GM21367 (cell line): ENCODE measurements around the gene ZNF280B.
"Not testable (repeated sequence)": the region's sequence is repeated elsewhere in the genome, so short reads cannot be mapped to it uniquely, and the experiment has no call there.

Experiments
- ATAC-seq: cut with Tn5 transposase; IDR thresholded peaks from one replicate; pipeline ENCODE4 v1.9.1; 2021; ENCODE audit not compliant: unreplicated experiment

Gene ZNF280B

DNA sequence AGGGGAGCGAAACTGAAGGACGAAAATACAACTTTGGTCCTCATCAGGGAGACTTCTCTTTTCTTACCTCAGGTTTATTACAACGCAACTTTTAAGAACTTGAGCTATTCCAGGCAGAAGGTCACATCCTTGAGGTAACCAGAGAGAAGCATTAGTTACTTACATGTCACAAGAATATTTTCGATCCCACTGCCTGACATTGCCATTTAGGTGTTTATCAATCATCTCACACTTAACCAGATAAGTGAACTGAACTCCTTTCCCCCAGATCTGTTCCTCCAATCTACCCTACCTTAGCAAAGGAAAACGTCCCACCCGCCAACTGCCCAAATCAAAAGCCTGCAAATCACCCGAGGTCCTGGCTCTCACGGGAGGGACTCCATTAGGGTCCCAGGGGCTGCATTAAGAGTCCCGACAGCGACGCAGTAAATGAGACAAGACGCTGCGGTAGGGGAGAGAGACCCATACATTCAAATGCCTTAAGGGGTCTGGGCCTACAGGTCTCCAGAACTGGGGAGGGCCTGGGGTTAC is 734 bp downstream of the ZNF280B start:
- ATAC-seq, result no peak

DNA sequence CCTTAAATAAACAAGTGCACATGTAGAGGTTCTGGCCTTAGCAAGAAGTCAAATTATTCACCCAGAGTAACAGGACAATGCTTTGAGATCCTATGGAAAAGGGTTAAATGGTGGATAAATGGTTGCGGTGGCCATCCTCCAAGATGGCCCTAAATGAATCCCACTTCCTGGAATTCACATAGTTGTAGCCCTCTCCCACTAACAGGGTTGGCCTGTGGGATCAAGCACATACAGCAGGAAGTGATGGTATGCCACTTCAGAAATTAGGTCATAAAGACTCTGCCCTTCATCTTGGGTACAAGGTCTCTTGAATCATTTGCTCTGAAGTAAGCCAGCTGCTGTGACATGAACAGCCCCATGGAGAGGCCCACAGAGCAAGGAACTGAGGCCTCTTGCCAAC is 1.8 kb downstream of the ZNF280B start:
- ATAC-seq, result no peak

DNA sequence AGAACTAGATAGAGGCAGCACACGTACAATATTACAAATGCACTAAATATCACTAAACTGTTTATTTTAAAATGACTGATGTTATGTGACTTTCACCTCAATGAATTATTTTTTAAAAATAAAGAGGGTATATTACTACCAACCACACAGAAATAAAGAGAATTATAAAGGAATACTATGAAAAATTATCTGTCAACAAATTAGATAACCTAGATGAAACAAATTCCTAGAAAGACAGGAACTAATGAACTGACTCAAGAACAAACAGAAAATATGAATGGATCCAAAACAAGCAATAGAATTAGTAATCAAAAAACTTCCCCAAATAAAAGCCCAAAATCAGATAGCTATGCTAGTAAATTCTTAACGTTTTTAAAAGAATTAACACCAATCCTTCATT is 10.3 kb downstream of the ZNF280B start:
- ATAC-seq, result no peak

DNA sequence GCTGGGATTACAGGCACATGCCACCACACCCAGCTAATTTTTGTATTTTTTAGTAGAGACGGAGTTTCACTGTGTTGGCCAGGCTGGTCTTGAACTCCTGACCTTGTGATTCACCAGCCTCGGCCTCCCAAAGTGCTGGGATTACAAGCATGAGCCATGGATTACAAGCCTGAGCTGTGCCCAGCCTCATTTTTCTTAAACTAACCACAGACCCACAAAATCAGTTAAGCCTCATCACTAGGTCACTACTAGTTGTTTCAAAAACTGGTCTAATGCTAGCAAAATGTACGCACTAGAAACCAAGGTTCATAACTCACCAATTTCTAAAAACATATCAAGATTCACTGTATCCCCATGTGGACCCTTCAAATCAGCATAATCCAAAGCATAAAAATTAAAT is 17.0 kb downstream of the ZNF280B start:
- not testable (repeated sequence) for ATAC-seq

DNA sequence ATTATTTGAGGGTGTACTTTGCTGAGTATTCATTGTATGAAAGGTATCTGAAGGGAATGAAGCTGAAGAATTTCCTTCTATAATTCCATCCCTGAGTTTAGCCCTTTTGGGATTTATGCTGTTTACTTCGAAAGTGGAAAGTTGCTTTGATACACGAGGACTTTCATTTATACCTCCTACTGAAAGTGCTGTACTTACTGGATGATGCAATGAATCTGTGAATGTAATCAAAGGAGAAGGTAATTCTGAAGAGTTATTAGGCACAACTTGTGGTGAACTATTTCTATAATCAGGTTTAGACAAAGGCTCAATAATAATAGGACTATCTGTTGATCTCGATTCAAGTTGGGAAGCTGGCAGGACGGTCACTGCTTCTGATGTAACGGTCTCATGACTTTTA is 19.8 kb downstream of the ZNF280B start:
- no peak for ATAC-seq

DNA sequence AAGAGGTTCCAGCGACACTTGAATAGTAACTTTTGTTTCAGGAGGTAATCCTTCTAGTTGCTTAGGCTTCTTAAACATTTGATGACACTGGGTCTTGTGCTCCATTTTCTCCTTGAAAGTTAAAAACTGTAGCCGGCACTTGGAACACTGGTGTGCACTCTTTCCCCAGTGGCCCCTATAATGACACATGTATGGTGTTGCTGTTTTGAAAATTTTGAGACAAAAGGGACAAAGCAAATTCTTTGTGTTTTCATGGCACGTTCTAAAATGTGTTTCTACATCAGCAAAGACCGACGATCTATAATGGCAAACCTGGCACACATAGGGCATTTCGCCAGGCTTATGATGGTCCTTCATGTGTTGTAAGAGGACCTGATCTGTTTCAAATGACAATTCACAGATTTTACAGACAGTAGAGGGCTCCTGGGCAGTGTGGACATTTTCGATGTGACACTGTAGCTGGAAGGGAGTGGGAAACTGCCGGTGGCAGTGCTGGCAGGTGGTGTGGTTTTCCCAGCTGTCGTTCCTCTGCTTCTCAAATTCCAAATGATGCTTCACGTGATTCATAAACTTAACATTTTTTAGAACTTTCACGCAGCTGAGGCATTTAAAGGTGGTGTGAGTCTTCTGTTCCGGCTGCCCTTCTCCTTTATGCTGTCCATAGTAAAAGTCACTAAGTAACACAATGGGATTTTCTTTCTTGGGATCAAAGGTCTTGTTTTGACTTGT is 20.5 kb downstream of the ZNF280B start:
- ATAC-seq, result no peak

DNA sequence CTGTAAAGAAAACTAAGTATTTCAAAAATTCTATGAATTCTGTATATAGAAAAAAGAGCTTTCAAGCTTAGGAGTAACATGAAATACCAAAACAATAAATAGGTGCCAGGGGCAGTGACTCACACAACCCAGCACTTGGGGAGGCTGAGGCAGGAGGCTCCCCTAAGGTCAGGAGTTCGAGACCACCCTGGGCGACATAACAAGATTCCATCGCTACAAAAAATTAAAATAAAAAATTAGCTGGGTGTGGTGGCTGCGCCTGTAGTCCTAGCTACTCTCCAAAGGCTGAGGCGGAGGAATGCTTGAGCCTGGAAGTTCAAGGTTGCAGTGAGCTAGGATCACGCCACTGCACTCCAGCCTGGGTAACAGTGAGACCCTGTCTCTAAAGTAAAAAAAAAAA is 21.5 kb downstream of the ZNF280B start:
- ATAC-seq, result no peak

DNA sequence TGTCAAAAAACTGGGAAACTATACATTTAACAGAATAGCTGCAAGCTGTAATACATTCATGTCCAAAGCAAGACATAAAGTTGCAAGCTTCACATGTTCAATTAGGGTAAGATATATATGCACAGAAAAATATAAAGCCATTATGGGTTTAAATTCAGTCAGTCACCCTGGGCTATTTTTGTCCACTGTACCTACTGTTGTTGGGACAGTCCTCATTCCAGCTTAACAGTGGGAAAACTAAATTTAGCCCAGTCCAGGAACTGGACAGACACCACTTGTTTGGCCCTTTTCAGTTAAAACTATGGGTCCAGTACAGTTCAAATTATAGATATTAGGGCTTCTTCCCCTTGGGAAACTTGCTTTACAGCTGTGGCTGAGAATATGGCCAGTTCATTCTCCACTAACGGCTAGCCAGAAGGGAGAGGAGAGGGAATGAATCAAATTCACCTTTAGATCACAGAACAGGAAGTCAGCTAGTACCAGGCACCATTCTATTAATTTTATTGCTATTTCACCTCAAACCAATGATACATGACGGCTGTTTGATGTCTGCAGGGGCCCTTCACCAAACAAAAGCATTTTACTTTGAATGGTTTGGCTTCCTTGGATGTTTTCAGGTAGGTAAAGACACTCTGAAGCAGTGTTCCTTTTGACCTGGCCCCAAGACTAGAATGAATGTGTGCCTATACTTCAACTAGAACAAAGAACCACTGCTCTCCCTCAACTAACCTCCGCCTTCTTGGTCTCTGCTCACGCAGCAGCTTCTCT is 22.2 kb downstream of the ZNF280B start:
- no peak for ATAC-seq

DNA sequence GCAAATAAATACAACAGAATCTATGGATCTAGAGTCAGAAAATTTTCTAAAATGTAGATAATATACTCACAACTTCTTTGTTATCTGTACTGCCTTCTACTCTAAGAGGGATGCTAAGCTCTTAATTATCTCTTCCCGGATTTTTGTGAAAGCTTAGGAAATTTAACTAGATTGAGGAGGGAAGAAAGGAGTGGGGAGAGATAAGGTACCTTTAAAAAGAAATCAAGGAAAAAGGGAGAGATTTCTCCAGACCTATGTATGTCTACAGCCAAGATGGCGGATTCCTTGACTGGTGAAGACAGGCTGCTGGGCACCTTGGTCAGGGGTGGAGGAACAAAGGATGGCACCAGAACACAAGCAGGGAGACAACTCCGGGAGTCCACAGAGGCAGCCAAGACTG is 23.0 kb downstream of the ZNF280B start:
- ATAC-seq, result no peak

DNA sequence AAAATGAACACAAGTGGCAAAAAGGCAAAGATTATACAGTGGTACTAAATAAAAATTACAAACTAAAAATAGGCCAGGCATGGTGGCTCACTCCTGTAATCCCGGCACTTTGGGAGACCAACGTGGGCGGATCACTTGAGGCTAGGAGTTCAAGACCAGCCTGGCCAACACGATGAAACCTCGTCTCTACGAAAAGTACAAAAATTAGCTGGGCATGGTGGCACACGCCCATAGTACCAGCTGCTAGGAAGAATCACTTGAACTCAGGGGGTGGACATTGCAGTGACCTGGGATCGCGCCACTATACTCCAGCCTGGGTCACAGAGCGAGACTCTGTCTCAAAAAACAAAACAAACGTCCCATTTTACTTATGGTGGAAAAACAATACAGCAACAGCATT is 24.5 kb downstream of the ZNF280B start:
- no peak for ATAC-seq

DNA sequence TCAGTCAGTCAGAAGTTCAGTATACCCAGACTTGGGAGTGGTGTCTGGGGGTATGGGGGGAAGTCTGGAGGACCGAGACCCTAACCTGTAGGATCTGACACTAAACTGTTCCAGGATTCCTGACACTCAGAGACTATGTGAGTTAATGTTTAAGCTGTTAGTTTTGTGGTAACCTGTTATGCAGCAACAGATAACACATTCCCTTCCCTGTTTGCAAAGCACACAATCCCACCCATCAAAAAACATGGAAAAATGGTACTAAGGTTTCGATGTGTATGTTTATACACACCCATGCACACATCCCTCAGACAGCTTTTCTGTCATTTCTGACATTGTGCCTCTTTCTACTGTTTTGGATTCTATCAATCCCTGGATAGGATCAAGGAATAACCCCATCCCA is 27.6 kb downstream of the ZNF280B start:
- no peak for ATAC-seq

DNA sequence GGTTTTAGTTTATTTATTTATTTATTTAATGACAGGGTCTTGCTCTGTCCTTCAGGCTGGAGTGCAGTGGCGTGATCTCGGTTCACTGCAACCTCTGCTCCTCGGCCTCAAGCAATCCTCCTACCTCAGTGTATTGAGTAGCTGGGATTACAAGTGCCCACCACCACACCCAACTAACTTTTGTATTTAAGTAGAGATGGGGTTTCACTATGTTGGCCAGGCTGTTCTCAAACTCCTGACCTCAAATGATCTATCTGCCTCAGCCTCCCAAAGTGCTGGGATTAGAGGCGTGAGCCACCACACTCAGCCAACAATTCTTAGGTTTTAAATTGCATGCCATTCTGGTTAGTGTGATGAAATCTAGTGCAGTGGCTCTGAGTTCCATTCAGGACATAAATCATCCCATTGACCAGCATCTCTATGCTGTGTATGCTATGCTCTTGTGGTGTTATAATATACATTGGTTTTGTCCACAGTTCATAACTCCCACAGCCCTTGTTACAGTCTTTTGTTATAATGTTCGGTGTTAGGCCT is 28.5 kb downstream of the ZNF280B start:
- no peak for ATAC-seq

DNA sequence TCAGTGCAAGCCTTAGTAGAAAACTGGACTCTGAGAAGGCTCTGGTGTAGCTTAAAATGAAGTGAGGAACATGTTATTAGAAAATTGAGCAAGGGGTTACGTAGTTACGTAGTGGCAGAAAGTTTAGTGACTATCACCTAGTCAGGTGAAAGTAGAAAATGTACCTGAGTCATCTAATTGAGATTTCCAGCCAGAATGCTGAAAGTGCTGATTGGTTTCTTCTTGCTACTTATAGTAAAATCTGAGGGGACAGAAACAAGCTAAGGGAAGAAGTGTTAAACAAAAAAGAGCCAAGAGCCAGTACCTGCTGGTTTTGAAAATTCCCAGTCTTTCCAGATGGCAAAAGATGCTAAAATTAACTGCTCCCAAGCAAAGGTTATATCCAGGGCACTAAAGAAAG is 29.4 kb downstream of the ZNF280B start:
- no peak for ATAC-seq

DNA sequence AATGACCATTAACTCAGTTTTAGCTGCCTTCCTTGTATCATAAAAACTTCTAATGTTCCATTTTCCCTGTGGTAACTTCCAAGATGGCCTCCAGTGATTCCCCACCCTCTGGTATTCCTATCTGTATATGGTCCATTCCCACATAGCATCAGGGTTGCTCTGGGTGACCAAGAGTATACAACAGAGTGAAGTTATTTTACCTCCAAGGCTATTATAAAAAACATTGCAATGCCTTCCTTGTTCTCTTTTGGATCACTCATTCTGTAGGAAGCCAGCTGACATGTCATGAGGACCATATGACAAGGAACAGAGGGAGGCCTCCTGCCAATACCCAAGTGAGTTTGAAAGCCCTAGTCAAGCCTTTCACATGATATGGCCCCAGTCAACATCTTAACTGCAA is 30.1 kb downstream of the ZNF280B start:
- no peak for ATAC-seq

DNA sequence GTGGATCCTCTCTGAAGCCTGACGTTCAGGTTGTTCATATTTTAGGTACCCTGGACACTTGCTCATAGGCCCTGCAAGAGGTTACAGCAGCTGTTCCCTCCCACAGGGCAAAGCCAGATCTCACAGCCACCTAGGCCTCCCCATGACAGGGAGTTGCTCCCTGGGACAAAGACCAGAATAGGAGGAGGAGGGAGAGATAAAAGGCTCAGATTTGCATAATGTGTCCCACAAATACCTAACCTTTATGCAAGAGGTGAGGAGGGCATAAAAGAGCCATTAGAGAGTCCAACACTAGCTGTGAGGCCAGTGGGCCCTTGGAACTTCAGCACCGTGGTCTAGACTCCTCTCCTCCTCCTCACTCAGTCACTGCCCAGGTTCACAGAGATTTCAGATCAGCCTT is 33.8 kb downstream of the ZNF280B start:
- ATAC-seq, result no peak

DNA sequence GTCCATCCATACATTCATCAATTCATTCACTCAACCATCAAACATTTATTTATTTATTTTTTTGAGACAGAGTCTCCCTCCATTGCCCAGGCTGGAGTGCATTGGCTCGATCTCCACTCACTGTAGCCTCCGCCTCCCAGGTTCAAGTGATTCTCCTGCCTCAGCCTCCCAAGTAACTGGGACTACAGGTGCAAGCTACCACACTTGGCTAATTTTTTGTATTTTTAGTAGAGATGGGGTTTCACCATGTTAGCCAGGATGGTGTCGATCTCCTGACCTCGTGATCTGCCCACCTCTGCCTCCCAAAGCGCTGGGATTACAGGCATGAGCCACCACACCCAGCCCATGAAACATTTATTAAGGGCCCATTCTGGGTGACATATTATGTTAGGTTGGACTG is 37.4 kb downstream of the ZNF280B start:
- not testable (repeated sequence) for ATAC-seq

DNA sequence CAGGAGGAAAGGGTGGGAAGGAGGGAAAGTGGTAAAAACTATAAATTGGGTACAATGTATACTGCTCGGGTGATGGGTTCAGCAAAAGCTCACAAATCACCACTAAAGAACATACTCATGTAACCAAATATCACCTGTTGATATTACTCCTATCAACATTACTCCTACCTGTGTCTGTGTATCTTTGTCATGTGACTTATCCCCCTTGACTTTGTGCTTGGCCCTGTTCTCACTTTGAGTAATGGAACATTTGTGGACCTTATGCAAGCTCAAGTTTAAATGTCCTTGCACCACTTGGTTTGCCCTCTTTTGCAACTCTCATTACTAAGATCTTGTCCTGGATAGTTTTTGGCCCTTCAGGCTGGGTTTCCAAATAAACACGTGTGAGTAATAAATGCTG is 39.0 kb downstream of the ZNF280B start:
- no peak for ATAC-seq

DNA sequence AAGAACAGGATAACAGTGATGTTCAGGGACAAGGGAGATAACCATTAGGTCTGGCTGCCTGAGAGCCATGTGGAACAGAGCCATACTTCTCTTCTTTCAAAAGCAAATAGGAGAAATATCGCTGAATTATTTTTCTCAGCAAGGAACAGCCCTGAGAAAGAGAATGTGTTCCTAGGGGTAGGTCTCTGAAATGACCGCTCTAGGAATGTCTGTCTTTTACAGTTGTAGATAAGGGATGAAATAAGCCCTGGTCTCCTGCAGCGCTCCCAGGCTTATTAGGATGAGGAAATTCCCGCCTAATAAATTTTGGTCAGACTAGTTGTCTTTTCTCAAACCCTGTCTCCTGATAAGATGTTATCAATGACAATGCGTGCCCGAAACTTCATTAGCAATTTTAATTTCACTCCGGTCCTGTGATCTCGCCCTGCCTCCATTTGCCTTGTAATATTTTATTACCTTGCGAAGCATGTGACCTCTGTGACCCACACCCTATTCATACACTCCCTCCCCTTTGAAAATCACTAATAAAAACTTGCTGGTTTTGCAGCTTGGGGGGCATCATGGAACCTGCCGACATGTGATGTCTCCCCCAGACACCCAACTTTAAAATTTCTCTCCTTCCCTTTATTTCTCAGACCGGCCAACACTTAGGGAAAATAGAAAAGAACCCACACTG is 39.6 kb downstream of the ZNF280B start:
- not testable (repeated sequence) for ATAC-seq

DNA sequence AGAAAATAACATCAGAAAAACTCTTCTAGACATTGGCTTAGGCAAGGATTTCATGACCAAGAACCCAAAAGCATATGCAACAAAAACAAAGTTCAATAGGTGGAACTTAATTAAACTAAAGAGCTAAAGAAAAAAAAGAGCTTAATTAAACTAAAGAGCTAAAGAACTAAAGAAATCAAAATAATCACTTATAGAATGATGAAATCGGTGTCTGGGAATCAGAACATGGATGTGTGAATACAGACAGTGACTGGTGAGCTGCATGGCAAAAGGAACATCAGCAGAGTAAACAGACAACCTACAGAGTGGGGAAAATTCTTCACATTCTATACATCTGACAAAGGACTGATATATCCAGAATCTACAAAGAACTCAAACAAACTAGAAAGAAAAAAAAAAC is 41.4 kb downstream of the ZNF280B start:
- no peak for ATAC-seq

DNA sequence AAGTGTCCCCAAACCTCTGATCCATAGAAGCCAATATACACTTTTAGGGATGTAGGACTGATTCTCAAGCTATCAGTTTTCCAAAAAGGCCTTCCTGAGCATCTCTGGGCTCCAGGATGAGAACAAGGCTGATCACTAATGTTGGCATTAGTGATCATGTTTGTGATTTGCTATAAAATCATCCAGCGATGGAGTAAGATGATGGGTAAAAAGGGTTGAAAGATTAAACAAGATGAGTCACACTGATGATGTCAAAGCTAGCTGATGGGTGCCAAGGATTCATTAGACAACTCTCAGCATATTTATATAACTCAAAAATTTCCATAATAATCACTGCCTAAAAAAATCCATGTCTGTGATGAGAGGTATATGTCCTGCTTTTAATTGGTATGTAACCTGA is 42.8 kb downstream of the ZNF280B start:
- no peak for ATAC-seq

DNA sequence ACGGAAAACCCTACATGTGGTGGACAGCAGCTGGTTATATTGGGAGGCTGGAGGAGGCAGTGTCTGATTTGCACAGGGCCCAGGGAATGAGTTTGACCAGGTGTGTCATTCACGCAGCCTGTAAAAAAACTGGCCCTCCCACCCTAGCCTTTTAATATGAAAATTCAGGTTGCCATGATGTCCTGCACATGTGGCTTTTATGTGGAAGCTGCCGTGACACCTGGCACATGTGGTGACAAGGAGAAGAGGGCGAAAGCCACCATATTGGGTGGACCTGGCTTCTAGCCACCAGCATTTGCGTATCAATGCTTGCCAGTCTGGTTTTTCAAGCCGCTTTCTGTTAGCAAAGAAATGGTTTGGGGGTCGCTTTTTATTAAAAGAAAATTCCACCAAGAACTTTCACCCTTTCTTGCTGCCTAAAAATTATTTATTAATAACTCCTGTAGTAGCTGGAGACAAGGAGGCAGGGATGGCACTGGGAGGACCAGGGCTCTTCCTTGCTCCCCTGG is 43.4 kb downstream of the ZNF280B start:
- no peak for ATAC-seq
